ENCODE results near the gene ADGRE3.

Gene ADGRE3

GRCh38 chr19:14677464-14677863 lies 2.8 kb upstream of the ADGRE3 start:
- no peak for TF ChIP-seq CTCF (IDR thresholded peaks at IDR 0.05; ENCODE audit: low read depth, low read length)
- Histone ChIP-seq H3K27ac (no peak overlapping the region), H3K36me3 (no peaks in the 10 kb centered on the region), H3K27me3 (ENCODE audit: insufficient read depth, low read depth, severe bottlenecking) (peaks cover 85% of the 10 kb centered on the region), H3K9me3 (ENCODE audit: severe bottlenecking) (peaks cover 3% of the 10 kb centered on the region), H3K4me3 (ENCODE audit: low read depth, low read length) (no peak overlapping the region)
- no peak for DNase-seq

- DNase-seq = no peak
- no peak for TF ChIP-seq CTCF (IDR thresholded peaks at IDR 0.05; ENCODE audit: low read depth, low read length)
- H3K27ac ChIP-seq = no peak overlapping the region
- peaks cover 92% of the 10 kb centered on the region for H3K27me3 ChIP-seq (ENCODE audit: insufficient read depth, low read depth, severe bottlenecking)
- no peaks in the 10 kb centered on the region for H3K36me3 ChIP-seq
- peaks cover 3% of the 10 kb centered on the region for H3K9me3 ChIP-seq (ENCODE audit: severe bottlenecking)
- no peak overlapping the region for H3K4me3 ChIP-seq (ENCODE audit: low read depth, low read length)
These were observed 2.1 kb upstream of the ADGRE3 start for GRCh38 chr19:14676762-14677161.

- H3K9me3 ChIP-seq (ENCODE audit: severe bottlenecking) = peaks cover 4% of the 10 kb centered on the region
- no peaks in the 10 kb centered on the region for H3K36me3 ChIP-seq
- TF ChIP-seq CTCF (IDR thresholded peaks at IDR 0.05; ENCODE audit: low read depth, low read length) = no peak
- no peak overlapping the region for H3K27ac ChIP-seq
- H3K4me3 ChIP-seq (ENCODE audit: low read depth, low read length) = no peak overlapping the region
- peaks cover 97% of the 10 kb centered on the region for H3K27me3 ChIP-seq (ENCODE audit: insufficient read depth, low read depth, severe bottlenecking)
- no peak for DNase-seq
These were observed 1.6 kb downstream of the ADGRE3 start for GRCh38 chr19:14673088-14673487.

DNA sequence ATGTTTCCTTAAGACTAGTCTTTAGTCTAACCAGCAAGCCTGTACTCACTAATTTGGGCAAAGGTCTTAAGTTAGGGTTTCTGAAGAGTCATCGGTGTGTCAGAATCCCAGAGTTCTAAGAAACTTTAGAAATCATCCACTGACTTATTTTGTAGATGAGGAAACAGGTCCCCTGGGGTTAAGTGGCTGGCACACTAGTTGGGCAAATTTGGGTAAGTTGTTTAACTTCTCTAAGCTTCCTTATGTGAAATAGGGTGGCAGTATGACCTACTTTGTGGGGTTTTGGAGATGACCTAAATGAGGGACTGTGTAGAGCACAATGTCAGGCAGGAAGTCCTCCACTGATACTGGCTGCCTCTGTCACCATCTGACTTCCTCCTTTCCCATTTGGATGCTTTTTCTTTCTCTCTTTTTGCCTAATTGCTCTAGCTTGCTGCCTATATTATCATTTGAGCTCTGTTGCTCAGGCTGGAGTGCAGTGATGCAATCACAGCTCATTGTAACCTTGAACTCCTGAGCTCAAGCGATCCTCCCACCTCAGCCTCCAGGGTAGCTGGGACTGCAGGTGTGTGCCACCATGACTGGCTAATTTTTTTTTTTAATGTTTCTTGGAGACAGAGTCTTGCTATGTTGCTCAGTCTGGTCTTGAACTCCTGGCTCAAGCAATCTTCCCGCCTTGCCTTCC lies 2.3 kb downstream of the ADGRE3 start:
- TF ChIP-seq CTCF (IDR thresholded peaks at IDR 0.05; ENCODE audit: low read depth, low read length) = no peak
- peaks cover 4% of the 10 kb centered on the region for H3K9me3 ChIP-seq (ENCODE audit: severe bottlenecking)
- no peak overlapping the region for H3K4me3 ChIP-seq (ENCODE audit: low read depth, low read length)
- H3K27ac ChIP-seq = no peak overlapping the region
- H3K36me3 ChIP-seq = no peaks in the 10 kb centered on the region
- no peak for DNase-seq
- peaks cover 95% of the 10 kb centered on the region for H3K27me3 ChIP-seq (ENCODE audit: insufficient read depth, low read depth, severe bottlenecking)

DNA sequence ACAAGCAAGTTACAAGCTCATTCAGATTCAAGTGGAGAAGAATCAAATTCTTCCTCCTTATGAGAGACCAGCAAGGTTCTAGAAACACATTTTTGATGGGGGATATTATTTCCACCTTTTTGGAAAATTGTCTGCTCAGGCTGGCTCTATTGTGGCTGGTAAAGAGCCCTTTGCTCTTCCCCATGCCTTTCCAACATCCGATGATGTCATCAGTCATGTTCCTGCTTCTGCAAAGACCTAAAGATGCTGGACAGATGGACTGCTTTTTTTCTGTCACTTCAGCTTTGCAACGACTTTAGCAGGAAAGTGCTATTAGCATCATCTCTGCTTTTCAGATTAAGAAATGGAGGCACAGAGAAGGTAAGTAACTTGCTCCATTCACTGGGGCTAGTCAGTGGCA lies 4.2 kb downstream of the ADGRE3 start:
- peaks cover 4% of the 10 kb centered on the region for H3K9me3 ChIP-seq (ENCODE audit: severe bottlenecking)
- no peak overlapping the region for H3K4me3 ChIP-seq (ENCODE audit: low read depth, low read length)
- DNase-seq = no peak
- H3K27ac ChIP-seq = no peak overlapping the region
- H3K27me3 ChIP-seq (ENCODE audit: insufficient read depth, low read depth, severe bottlenecking) = peaks cover 86% of the 10 kb centered on the region
- no peaks in the 10 kb centered on the region for H3K36me3 ChIP-seq
- TF ChIP-seq CTCF (IDR thresholded peaks at IDR 0.05; ENCODE audit: low read depth, low read length) = no peak

DNA sequence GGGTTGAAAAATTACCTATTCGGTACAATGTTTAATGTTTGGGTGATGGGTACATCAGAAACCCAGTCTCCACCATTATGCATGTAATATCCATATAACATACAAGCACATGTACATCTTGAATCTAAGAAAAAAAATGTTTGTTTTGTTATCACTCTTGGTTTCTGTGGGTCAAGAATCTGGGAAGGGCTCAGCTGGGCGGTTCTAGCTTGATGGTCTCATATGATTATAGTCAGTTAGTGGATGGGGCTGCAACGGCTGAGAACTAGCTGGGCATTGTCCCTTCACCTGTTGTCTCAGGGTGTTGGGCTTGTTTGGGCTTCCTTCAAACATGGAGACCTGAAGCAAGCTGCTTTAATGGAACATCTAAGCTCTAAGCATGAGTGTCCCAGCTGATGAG lies 4.7 kb downstream of the ADGRE3 start:
- Histone ChIP-seq H3K27me3 (ENCODE audit: insufficient read depth, low read depth, severe bottlenecking) (peaks cover 85% of the 10 kb centered on the region), H3K27ac (no peak overlapping the region), H3K4me3 (ENCODE audit: low read depth, low read length) (no peak overlapping the region), H3K36me3 (no peaks in the 10 kb centered on the region), H3K9me3 (ENCODE audit: severe bottlenecking) (peaks cover 4% of the 10 kb centered on the region)
- no peak for DNase-seq
- TF ChIP-seq CTCF (IDR thresholded peaks at IDR 0.05; ENCODE audit: low read depth, low read length) = no peak
